Type B pancreatic cell (in vitro differentiated cells): ENCODE data around the gene FUBP3. TPM values are rescaled to one million over a fixed set of nuclear protein-coding genes. Genes with fewer than 3 reads are reported as not detected.

ENCODE experiments used
- DNase-seq: peaks from one replicate; pipeline ENCODE4 v3.0.0; 2021; ENCODE audit warnings: mixed read lengths; ENCODE audit not compliant: unreplicated experiment; ENCODE audit errors: extremely low spot score
- H3K27ac Mint-ChIP-seq: 2 replicates; pipeline ENCODE4 v1.8.0; 2021; ENCODE audit warnings: mild to moderate bottlenecking, mixed read lengths
- H3K27me3 Mint-ChIP-seq: 2 replicates; pipeline ENCODE4 v1.8.0; 2021; ENCODE audit warnings: mixed read lengths
- H3K36me3 Mint-ChIP-seq: 2 replicates; pipeline ENCODE4 v1.8.0; 2021; ENCODE audit warnings: mixed read lengths
- H3K4me1 Mint-ChIP-seq: one replicate; pipeline ENCODE4 v1.8.0; 2021; ENCODE audit warnings: mixed read lengths; ENCODE audit not compliant: unreplicated experiment
- H3K4me3 Mint-ChIP-seq: 2 replicates; pipeline ENCODE4 v1.8.0; 2021; ENCODE audit warnings: mild to moderate bottlenecking, mixed read lengths
- H3K9me3 Mint-ChIP-seq: 2 replicates; pipeline ENCODE4 v1.8.0; 2021; ENCODE audit warnings: mixed read lengths
- CTCF ChIP-seq: fragments of 200-600 bp; sonication (generic); conservative IDR thresholded peaks from 2 replicates; pipeline ENCODE4 v1.5.0; 2021; ENCODE audit warnings: antibody characterized with exemption, mild to moderate bottlenecking
- total RNA-seq: library from RNA; stranded (reverse); gene quantifications from 2 replicates; pipeline ENCODE4 v1.2.1, GENCODE V29; 2021; ENCODE audit warnings: low replicate concordance

Gene FUBP3
- total RNA-seq, 1 donor from 2014 or later, result 59.3 TPM

- no peaks in the 10 kb centered on the region for H3K9me3 Mint-ChIP-seq
These were observed 28.5 kb downstream of the FUBP3 start for GRCh38 chr9:130607640-130608420.

GRCh38 chr9:130608554-130609134, 29.3 kb downstream of the FUBP3 start:
- Mint-ChIP-seq H3K4me1 (peaks cover 4% of the 10 kb centered on the region), H3K4me3 (no peak overlapping the region), H3K9me3 (no peaks in the 10 kb centered on the region), H3K36me3 (peaks cover 13% of the 10 kb centered on the region), H3K27ac (no peak overlapping the region), H3K27me3 (no peaks in the 10 kb centered on the region)
- no peak for DNase-seq
- no peak for TF ChIP-seq CTCF

More at GRCh38 chr9:130607640-130608420, 28.5 kb downstream of the FUBP3 start:
- Mint-ChIP-seq H3K36me3 (peaks cover 13% of the 10 kb centered on the region), H3K27ac (no peak overlapping the region), H3K4me1 (peaks cover 4% of the 10 kb centered on the region), H3K4me3 (no peak overlapping the region), H3K27me3 (no peaks in the 10 kb centered on the region)
- TF ChIP-seq CTCF, result no peak
- no peak for DNase-seq

GRCh38 chr9:130609163-130609562, 29.8 kb downstream of the FUBP3 start:
- peaks cover 13% of the 10 kb centered on the region for H3K36me3 Mint-ChIP-seq
- no peak for DNase-seq
- H3K9me3 Mint-ChIP-seq, result no peaks in the 10 kb centered on the region
- no peak overlapping the region for H3K4me3 Mint-ChIP-seq
- peaks cover 4% of the 10 kb centered on the region for H3K4me1 Mint-ChIP-seq
- no peaks in the 10 kb centered on the region for H3K27me3 Mint-ChIP-seq
- TF ChIP-seq CTCF, result no peak
- H3K27ac Mint-ChIP-seq, result no peak overlapping the region

- Mint-ChIP-seq H3K27me3 (no peaks in the 10 kb centered on the region), H3K4me3 (no peak overlapping the region), H3K27ac (peak overlapping the region; percentile 26), H3K4me1 (peaks cover 4% of the 10 kb centered on the region), H3K9me3 (no peaks in the 10 kb centered on the region), H3K36me3 (peaks cover 10% of the 10 kb centered on the region)
- no peak for TF ChIP-seq CTCF
- no peak for DNase-seq
These were observed 31.7 kb downstream of the FUBP3 start for GRCh38 chr9:130610862-130611707.

- no peaks in the 10 kb centered on the region for H3K27me3 Mint-ChIP-seq
- H3K27ac Mint-ChIP-seq, result no peak overlapping the region
- H3K36me3 Mint-ChIP-seq, result peaks cover 21% of the 10 kb centered on the region
- no peak for DNase-seq
- no peaks in the 10 kb centered on the region for H3K9me3 Mint-ChIP-seq
- H3K4me3 Mint-ChIP-seq, result no peak overlapping the region
- TF ChIP-seq CTCF, result no peak
- no peaks in the 10 kb centered on the region for H3K4me1 Mint-ChIP-seq
These were observed 37.1 kb downstream of the FUBP3 start for GRCh38 chr9:130616451-130616850.
